Peyer's patch (tissue), 4 donors: Measurements from ENCODE around the gene CSPG4.
"Not testable (repeated sequence)": the region's sequence is repeated elsewhere in the genome, so short reads cannot be mapped to it uniquely, and the experiment has no call there.

Experiments used
- CTCF ChIP-seq, 6 experiments: fragments of 450-650 bp in 4 of 6; fragments of 200-600 bp in 2 of 6; sonication (generic) in 1 of 6; IDR thresholded peaks; one replicate each; pipeline ENCODE4 v1.5.1; 2017 to 2019; ENCODE audit warnings: antibody characterized with exemption in 6 of 6, mild to moderate bottlenecking in 3 of 6, moderate library complexity in 1 of 6
- POLR2A ChIP-seq, 2 donors: fragments of 450-650 bp; IDR thresholded peaks; one replicate each; pipeline ENCODE4 v1.5.1; 2017; ENCODE audit warnings: antibody characterized with exemption in 2 of 2, mild to moderate bottlenecking in 2 of 2, moderate library complexity in 2 of 2

- not testable (repeated sequence) for TF ChIP-seq CTCF, POLR2A (IDR thresholded peaks at IDR 0.05)
These were observed 20.3 kb downstream of the CSPG4 start for GRCh38 chr15:75692311-75692710.
